ENCODE results near the gene NPR1. TPM values are rescaled to one million over a fixed set of nuclear protein-coding genes. Genes with fewer than 3 reads are reported as not detected.

NPR1 gene
- total RNA-seq = 10 to 100 TPM; 19.3 to 42.9 TPM

GRCh38 chr1:153678519-153679336, at the start of gene NPR1:
TSS of gene NPR1 (plus strand) at chr1:153678688. CDS start at chr1:153679109, 421 bp downstream.
- H3K4me1 ChIP-seq = peaks cover 0 to 31% of the 10 kb centered on the region in 2 donors
- H3K9me3 ChIP-seq = no peaks in the 10 kb centered on the region
- TF ChIP-seq CTCF (IDR thresholded peaks at IDR 0.05) = no peak
- H3K4me3 ChIP-seq = peak within 1 kb of the TSS; percentile 45 to 68
- no peaks in the 10 kb centered on the region for H3K27me3 ChIP-seq
- H3K36me3 ChIP-seq = no peaks in the 10 kb centered on the region
- peak within 1 kb of the TSS; percentile 64 to 65 for H3K27ac ChIP-seq
- DNase-seq (ENCODE audit: low spot score) = peak; percentile 74

- Histone ChIP-seq H3K4me3 (peak overlapping the region; percentile 44 to 49), H3K27ac (peak overlapping the region; percentile 96 to 97)
- no peak for DNase-seq (ENCODE audit: low spot score)
Observed at GRCh38 chr1:153629343-153629665, 49.2 kb upstream of the NPR1 start.

GRCh38 chr1:153629971-153630370, 48.5 kb upstream of the NPR1 start:
- peak overlapping the region; percentile 44 to 49 for H3K4me3 ChIP-seq
- no peaks in the 10 kb centered on the region for H3K9me3 ChIP-seq
- no peaks in the 10 kb centered on the region for H3K27me3 ChIP-seq
- H3K27ac ChIP-seq = peak overlapping the region; percentile 96 to 97
- H3K36me3 ChIP-seq = peaks cover 1% of the 10 kb centered on the region
- H3K4me1 ChIP-seq = peaks cover 0 to 77% of the 10 kb centered on the region in 2 donors
- DNase-seq (ENCODE audit: low spot score) = no peak
- TF ChIP-seq CTCF (IDR thresholded peaks at IDR 0.05) = no peak

More at GRCh38 chr1:153629343-153629665, 49.2 kb upstream of the NPR1 start:
- Histone ChIP-seq H3K36me3 (no peaks in the 10 kb centered on the region), H3K27me3 (no peaks in the 10 kb centered on the region), H3K9me3 (no peaks in the 10 kb centered on the region), H3K4me1 (peaks cover 0 to 81% of the 10 kb centered on the region in 2 donors)
- no peak for TF ChIP-seq CTCF (IDR thresholded peaks at IDR 0.05)

GRCh38 chr1:153630384-153630783, 48.1 kb upstream of the NPR1 start:
- Histone ChIP-seq H3K27me3 (no peaks in the 10 kb centered on the region), H3K27ac (peak overlapping the region; percentile 96 to 97), H3K36me3 (peaks cover 5% of the 10 kb centered on the region), H3K4me1 (peaks cover 0 to 77% of the 10 kb centered on the region in 2 donors), H3K9me3 (no peaks in the 10 kb centered on the region), H3K4me3 (peak overlapping the region in 1 of 2 donors; percentile 49)
- no peak for TF ChIP-seq CTCF (IDR thresholded peaks at IDR 0.05)
- no peak for DNase-seq (ENCODE audit: low spot score)

- Histone ChIP-seq H3K27ac (peak overlapping the region; percentile 96 to 97), H3K4me3 (no peak overlapping the region), H3K4me1 (peaks cover 0 to 77% of the 10 kb centered on the region in 2 donors), H3K36me3 (peaks cover 14% of the 10 kb centered on the region), H3K9me3 (no peaks in the 10 kb centered on the region), H3K27me3 (no peaks in the 10 kb centered on the region)
- no peak for TF ChIP-seq CTCF (IDR thresholded peaks at IDR 0.05)
- DNase-seq (ENCODE audit: low spot score) = no peak
Observed at GRCh38 chr1:153631047-153632022, 47.2 kb upstream of the NPR1 start.

Measured in right atrium auricular region (tissue), 2 donors.